ENCODE measurements around the gene DUS4L. TPM values are rescaled to one million over a fixed set of nuclear protein-coding genes. Genes with fewer than 3 reads are reported as not detected.

DUS4L gene
- total and polyA plus RNA-seq, 5 experiments from 2014 or later = 5.6 to 17.6 (median 9.5) TPM

DNA sequence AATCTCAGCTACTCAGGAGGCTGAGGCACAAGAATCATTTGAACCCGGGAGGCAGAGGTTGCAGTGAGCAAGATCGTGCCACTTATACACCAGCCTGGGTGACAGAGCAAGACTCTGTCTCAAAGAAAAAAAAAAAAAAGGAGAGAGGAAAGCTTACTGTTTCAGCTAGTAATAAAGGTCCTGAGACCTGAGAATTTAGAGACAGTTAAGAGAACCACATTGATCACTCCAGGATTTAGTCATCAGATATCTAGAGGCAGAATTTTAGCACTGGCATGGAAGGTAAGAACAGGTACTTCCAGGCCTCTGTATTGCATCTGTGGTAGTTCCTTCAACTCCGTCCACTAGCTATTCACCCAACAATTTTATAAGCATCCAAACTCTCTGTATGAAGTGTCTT is 7.9 kb upstream of the DUS4L start:
- Mint-ChIP-seq H3K4me1 (peaks cover 23 to 62% (median 45%) of the 10 kb centered on the region in 4 donors), H3K36me3 (peaks cover 5 to 63% (median 31%) of the 10 kb centered on the region in 3 donors), H3K4me3 (peak overlapping the region in 1 of 10 donors; percentile 5), H3K27me3 (no peaks in the 10 kb centered on the region), H3K9me3 (no peaks in the 10 kb centered on the region), H3K27ac (peak overlapping the region in 2 of 10 donors; percentile 15 to 34)
- no peak for DNase-seq
- POLR2A ChIA-PET = no interaction called here
- no peak for ATAC-seq

DNA sequence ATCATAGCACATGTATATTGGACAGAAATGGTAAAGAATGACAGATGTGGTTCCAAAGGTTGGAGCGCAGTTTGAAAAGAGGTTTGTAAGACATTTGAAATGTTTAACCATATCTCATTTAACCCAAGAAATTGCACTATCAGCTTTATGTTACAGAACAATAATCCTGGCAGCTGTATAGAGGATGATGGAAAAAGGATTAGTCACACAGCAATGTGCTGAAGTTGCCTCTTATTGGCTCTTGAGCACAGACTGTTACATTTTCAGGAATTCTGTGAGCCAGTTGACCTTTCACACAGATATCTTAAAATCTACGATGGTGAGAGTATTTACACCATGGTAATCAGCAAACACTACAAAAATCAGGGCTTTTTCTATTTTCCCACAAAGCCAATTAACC is 3.9 kb upstream of the DUS4L start:
- Mint-ChIP-seq H3K4me3 (peak overlapping the region in 5 of 10 donors; percentile 8 to 90 (median 31)), H3K36me3 (peaks cover 5 to 34% (median 15%) of the 10 kb centered on the region in 3 donors)

DNA sequence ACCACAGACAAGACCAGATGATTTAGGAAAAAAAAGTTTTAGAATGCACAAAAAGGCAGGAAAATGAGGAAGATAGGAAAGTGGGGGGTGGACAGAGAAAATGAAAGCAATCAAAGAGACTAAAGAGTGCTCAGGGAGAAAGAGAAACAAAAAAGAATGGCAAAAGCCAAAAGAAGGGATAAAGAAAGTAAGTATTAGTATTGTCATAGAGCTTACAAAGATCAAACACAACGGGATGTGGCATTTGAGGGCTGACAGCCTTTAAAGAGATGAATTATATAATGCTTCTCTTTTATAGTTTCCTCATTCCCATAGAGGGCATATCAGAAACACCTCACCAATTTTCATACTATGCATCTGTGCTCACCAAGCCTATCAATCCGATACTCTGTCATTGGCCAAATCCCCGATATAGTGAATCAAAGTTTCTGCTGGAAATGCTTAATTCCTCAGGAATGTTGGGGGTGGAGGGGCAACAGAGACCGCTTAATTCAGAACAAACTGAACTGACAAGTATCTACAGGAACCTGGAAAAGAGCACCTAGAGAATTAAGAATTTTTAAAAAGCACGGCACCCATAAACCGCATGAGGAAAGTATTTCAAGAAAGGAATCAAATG is 2.8 kb upstream of the DUS4L start:
- POLR2A ChIA-PET = interaction anchor here (0.5 to 1.7 kb wide), 2 partner anchors 183 to 231 kb away, joined by 5 to 12 read pairs; partner anchors contain the start of gene CBLL1
- H3K9me3 Mint-ChIP-seq = no peaks in the 10 kb centered on the region
- H3K27ac Mint-ChIP-seq = peak overlapping the region; percentile 23 to 97 (median 82)
- H3K4me1 Mint-ChIP-seq = peaks cover 40 to 65% (median 61%) of the 10 kb centered on the region in 4 donors
- ATAC-seq (peak; percentile 48 to 68), DNase-seq (peak in 7 of 10 donors; percentile 22 to 67 (median 56))
- H3K4me3 Mint-ChIP-seq = peak overlapping the region; percentile 21 to 92 (median 84)
- peaks cover 0 to 23% (median 5%) of the 10 kb centered on the region in 3 donors for H3K36me3 Mint-ChIP-seq
- H3K27me3 Mint-ChIP-seq = no peaks in the 10 kb centered on the region

More for the DNA sequence above, 3.9 kb upstream of the DUS4L start:
- Mint-ChIP-seq H3K27me3 (no peaks in the 10 kb centered on the region), H3K9me3 (no peaks in the 10 kb centered on the region), H3K27ac (peak overlapping the region in 6 of 10 donors; percentile 18 to 97 (median 40)), H3K4me1 (peaks cover 38 to 67% (median 57%) of the 10 kb centered on the region in 4 donors)
- POLR2A ChIA-PET = no interaction called here
- no peak for DNase-seq
- ATAC-seq = no peak

DNA sequence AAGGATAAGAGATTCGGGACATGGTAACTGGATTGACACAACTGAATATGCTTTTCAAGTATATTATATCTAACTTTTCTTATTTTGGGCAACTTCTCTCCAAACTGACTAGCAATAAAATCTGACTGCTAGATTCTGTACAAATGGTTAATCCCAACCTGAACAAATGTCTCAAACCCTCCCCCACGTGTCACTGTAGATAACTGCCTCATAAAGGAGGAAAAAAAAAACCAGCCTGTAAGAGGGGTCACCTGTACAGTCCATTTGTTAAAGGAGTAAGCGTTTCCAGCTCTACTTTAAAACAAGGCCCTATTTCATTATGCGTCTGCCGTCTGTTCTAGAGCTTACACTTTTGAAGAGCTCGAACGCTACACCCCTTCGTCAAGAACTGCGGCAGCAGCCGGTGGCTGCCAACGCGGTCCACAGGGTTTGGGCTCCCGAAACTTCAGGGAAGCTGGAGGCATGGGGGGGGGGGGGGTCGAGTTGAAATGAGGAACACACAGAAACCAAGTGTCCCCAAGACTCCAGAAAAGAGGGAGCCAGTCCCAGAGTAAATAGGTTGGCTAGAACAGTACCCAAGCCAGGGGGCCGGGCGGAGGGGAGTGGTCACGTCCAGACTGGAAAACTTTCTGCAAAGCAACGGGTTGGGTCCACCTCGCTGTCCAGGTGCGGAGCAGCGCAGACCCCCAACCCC is 543 bp upstream of the DUS4L start:
- POLR2A ChIA-PET = interaction anchor here (0.6 to 3.2 kb wide), 11 partner anchors 12 to 395 kb away, joined by 3 to 21 read pairs (median 7); partner anchors contain the start of genes BCAP29, CBLL1 and HBP1
- Mint-ChIP-seq H3K27me3 (no peaks in the 10 kb centered on the region), H3K27ac (peak overlapping the region; percentile 92 to 98 (median 96)), H3K36me3 (peaks cover 0 to 8% (median 4%) of the 10 kb centered on the region in 3 donors), H3K4me3 (peak overlapping the region; percentile 85 to 95 (median 90)), H3K9me3 (no peaks in the 10 kb centered on the region), H3K4me1 (peaks cover 40 to 64% (median 60%) of the 10 kb centered on the region in 4 donors)
- ATAC-seq = peak; percentile 44 to 52
- DNase-seq = peak in 1 of 10 donors; percentile 19

DNA sequence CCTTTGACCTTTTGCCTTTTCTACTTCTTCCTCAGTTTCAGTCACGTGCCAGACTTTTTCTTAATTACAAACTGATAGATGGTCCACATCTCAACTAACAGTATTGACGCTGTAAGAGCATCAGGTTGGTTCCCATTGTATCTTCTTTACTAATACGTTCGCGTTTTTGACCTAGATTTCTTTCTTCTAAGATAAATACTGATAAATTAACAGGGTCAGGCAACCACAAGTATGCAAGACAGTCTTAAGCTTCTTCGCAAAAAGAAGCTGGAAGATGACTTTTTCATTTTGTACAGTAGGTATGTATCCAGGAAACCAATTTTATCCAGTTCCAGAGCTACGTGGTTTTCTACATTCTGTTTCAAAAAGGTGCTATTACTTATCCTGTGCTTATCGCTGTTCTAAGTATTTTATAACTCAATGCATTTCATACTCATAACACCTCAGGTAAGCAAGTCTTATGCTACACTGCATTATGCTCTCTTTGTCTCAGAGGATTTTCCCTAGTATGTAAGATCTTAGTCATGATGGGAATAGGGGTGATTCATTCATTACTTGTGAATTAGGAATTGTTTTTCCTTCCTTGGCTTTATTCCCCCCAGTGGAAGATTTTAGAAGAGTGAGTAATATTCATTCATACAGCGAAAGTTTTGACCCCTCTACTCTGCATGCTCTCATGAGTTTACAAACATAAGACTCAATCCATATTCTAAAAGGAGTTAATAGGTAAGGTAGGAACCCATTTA is 955 bp downstream of the DUS4L start:
- H3K4me1 Mint-ChIP-seq = peaks cover 37 to 55% (median 51%) of the 10 kb centered on the region in 4 donors
- H3K36me3 Mint-ChIP-seq = peaks cover 4 to 17% (median 7%) of the 10 kb centered on the region in 3 donors
- H3K27ac Mint-ChIP-seq = peak overlapping the region; percentile 92 to 98 (median 96)
- ATAC-seq (no peak), DNase-seq (no peak)
- H3K27me3 Mint-ChIP-seq = no peaks in the 10 kb centered on the region
- H3K4me3 Mint-ChIP-seq = peak overlapping the region; percentile 85 to 95 (median 90)
- POLR2A ChIA-PET = interaction anchor here (0.6 to 3.2 kb wide), 9 partner anchors 12 to 442 kb away, joined by 3 to 21 read pairs (median 8); partner anchors contain the start of genes BCAP29, CBLL1 and HBP1
- no peaks in the 10 kb centered on the region for H3K9me3 Mint-ChIP-seq

DNA sequence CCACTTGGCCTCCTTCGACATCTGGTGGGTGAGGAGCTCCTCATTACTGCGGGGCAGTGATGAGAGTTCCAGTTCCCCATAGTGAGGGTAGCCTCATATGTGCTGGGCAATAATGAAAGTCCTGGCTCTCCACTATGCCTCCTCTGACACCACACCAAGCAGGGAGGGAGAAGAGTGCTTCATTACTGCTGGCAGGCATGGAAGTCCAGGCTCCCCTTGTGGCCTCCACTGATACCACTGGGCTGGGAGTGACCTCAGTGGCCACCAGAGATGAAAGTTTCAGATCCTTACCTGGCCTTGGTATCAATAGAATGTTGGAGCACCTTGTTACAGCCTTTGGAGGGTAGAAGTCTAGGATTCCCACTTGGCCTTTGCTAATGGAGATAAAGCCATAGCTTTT is 6.5 kb downstream of the DUS4L start:
- DNase-seq (no peak), ATAC-seq (no peak)
- Mint-ChIP-seq H3K27ac (no peak overlapping the region), H3K36me3 (peaks cover 4 to 46% (median 24%) of the 10 kb centered on the region in 3 donors), H3K27me3 (no peaks in the 10 kb centered on the region), H3K4me1 (peaks cover 3 to 6% (median 6%) of the 10 kb centered on the region in 4 donors), H3K4me3 (no peak overlapping the region), H3K9me3 (no peaks in the 10 kb centered on the region)
- POLR2A ChIA-PET = interaction anchor here (1.0 kb wide), 1 partner anchor 10 kb away, joined by 4 read pairs; the partner anchor contains the start of gene BCAP29

DNA sequence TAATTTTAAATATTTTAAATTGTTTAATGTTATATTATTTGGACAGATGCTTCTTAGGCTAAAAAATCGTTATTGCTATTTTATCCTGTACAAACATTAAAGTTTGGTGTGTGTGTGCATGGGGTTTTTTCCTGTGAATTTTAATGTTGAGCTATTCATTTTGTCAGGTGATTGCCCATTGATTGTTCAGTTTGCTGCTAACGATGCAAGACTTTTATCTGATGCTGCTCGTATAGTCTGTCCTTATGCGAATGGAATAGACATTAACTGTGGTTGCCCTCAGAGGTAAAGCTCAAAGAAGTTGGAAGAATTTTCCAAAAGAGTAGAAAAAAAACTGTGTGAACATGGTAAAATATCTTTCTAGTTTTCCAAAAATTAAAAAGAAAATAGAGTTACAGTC is 9.8 kb downstream of the DUS4L start:
- no peak overlapping the region for H3K4me3 Mint-ChIP-seq
- POLR2A ChIA-PET = no interaction called here
- H3K4me1 Mint-ChIP-seq = peaks cover 0 to 2% (median under 1%) of the 10 kb centered on the region in 4 donors
- peaks cover 0 to 45% (median 24%) of the 10 kb centered on the region in 3 donors for H3K36me3 Mint-ChIP-seq
- ATAC-seq = no peak
- no peaks in the 10 kb centered on the region for H3K27me3 Mint-ChIP-seq
- H3K9me3 Mint-ChIP-seq = no peaks in the 10 kb centered on the region
- no peak for DNase-seq
- H3K27ac Mint-ChIP-seq = peak overlapping the region in 1 of 10 donors; percentile 48

DNA sequence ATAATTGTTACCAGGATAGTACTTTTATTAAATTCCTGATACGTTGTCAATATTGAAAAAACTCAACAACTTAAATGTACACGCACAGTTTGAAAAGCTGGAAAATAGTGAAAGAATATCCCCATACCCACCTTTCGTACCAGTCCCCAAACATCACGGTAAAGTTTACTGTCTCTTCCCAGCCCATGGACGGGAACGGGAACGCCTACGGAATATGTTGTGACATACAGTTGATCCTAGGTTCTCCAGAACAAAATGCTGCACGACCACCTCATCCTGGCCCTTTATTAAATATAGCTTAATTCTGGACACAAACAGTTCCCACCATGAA is 15.7 kb downstream of the DUS4L start:
- peaks cover 0 to 15% (median 3%) of the 10 kb centered on the region in 3 donors for H3K36me3 Mint-ChIP-seq
- no peak for DNase-seq
- no peaks in the 10 kb centered on the region for H3K9me3 Mint-ChIP-seq
- POLR2A ChIA-PET = interaction anchor here (1.0 to 1.5 kb wide), 3 partner anchors 8 to 16 kb away, joined by 3 to 8 read pairs (median 4); partner anchors contain the start of genes COG5 and DUS4L
- H3K27me3 Mint-ChIP-seq = no peaks in the 10 kb centered on the region
- peak overlapping the region; percentile 76 to 96 (median 90) for H3K27ac Mint-ChIP-seq
- ATAC-seq = no peak
- H3K4me3 Mint-ChIP-seq = peak overlapping the region; percentile 76 to 94 (median 90)
- H3K4me1 Mint-ChIP-seq = peaks cover 3 to 31% (median 18%) of the 10 kb centered on the region in 4 donors

DNA sequence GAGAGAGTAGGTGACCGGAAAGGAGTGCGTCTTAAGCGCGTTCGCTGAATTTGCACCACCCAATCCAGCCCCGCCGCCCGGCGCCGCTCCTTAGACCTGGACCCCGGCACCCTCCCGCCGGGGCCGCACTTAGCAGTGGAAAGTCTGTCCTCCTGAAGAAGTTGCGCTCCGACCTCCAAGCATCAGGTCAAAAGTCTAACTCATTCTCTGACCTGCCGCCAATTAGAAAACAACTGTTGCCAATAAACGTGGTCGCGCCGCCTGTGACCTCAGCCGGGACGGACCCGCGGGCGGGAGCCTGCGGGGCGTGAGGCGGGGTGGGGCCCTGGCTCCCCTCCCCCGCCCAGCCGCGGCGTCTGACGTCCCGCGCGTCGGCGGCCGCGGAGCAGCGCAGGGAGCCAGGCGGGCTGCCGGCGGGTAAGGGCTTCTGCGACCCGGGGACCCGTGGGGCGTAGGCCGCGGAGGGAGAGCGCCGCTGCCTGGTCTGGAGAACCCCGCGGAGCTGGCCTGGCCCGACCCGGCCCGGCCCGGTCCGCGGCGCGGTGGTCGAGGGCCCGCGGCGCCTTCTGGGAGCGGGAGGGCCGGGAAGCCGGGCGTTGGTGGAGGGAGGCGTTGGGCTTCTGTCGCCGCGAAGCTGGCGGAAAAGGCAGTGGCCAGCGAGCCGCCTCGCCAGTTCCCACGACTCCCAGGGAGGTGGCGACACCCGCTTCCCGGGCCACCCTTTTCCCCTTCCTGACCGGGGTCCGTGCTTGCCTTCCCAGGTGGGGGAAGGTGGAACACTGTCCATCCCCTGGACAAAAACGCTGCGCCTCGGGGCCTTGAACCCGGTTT is 16.3 kb downstream of the DUS4L start, which contains the start of gene BCAP29:
TSS of gene BCAP29 (plus strand) at position 362 of the 831 bp plus-strand sequence. CDS start 527 bp downstream, outside the sequence.
- ATAC-seq (peak; percentile 94 to 96), DNase-seq (peak; percentile 41 to 73 (median 68))
- Mint-ChIP-seq H3K9me3 (no peaks in the 10 kb centered on the region), H3K4me1 (peaks cover 3 to 31% (median 18%) of the 10 kb centered on the region in 4 donors), H3K27me3 (no peaks in the 10 kb centered on the region), H3K36me3 (peaks cover 0 to 15% (median 6%) of the 10 kb centered on the region in 3 donors), H3K4me3 (peak within 1 kb of the TSS; percentile 76 to 94 (median 90)), H3K27ac (peak within 1 kb of the TSS; percentile 76 to 96 (median 90))
- POLR2A ChIA-PET = interaction anchor here (0.7 to 1.5 kb wide), 4 partner anchors 9 to 163 kb away, joined by 3 to 8 read pairs (median 4); partner anchors contain the start of genes CBLL1, COG5 and DUS4L

DNA sequence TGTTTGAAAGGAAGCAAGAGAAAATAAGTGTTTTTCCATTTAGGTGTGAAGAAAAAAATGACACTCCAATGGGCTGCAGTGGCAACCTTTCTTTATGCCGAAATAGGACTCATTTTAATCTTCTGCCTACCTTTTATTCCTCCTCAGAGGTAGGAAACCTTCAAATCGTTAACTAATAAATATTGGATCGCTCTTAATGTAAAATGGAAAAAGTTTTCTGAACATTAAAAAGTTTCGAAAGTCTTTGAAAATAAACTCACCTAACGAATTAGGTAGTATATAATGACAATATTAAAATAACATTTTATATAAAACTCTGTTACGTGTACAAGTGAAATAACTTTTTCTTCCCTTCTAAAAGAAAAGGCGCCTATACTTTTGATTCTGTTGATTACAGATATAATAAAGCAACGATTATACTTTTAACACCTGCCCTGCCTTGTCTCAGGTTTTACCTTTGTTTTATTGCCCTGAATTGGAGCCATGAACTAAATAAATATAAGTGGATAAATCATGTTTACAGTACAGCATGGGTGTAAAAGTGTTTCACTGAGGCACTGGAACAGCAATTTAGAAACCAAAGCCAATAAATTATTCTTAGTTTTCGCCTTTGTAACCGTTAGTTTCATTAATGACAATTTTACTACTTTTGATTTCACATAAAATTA is 17.1 kb downstream of the DUS4L start:
- POLR2A ChIA-PET = interaction anchor here (0.7 to 2.0 kb wide), 4 partner anchors 10 to 163 kb away, joined by 3 to 10 read pairs (median 4); partner anchors contain the start of genes CBLL1, COG5 and DUS4L
- Mint-ChIP-seq H3K36me3 (peaks cover 0 to 13% (median 10%) of the 10 kb centered on the region in 3 donors), H3K27ac (peak overlapping the region in 9 of 10 donors; percentile 43 to 85 (median 70)), H3K27me3 (no peaks in the 10 kb centered on the region), H3K4me1 (peaks cover 3 to 31% (median 18%) of the 10 kb centered on the region in 4 donors), H3K9me3 (no peaks in the 10 kb centered on the region), H3K4me3 (peak overlapping the region; percentile 76 to 93 (median 82))
- ATAC-seq (no peak), DNase-seq (no peak)

Measured in naive thymus-derived CD8-positive, alpha-beta T cell (primary cell).